ENCODE measurements around the gene LGALS13. TPM values are rescaled to one million over a fixed set of nuclear protein-coding genes. Genes with fewer than 3 reads are reported as not detected.

The LGALS13 gene
- total and polyA plus RNA-seq, 2 donors (not counting 1 experiment from before 2014, with no cell fraction given): not detected

GRCh38 chr19:39592381-39592780, 9.9 kb upstream of the LGALS13 start:
- DNase-seq (no peak), ATAC-seq (ENCODE audit: low read depth) (no peak)
- intact Hi-C loops (cut with micrococcal nuclease): no loop called here
- Histone ChIP-seq H3K27me3 (replicated peaks in 1 of 4; ENCODE audit: control extremely low read depth in 1 of 4, control insufficient read depth in 3 of 4, insufficient read depth in 4 of 4, low read length in 3 of 4) (peaks cover 0 to 32% (median 4%) of the 10 kb centered on the region in 4 experiments), H3K27ac (ENCODE audit: low read length in 2 of 2) (no peak overlapping the region), H4K20me1 (ENCODE audit: control insufficient read depth, insufficient read depth, low read length, poor library complexity, severe bottlenecking) (no peaks in the 10 kb centered on the region), H3K4me2 (replicated peaks; ENCODE audit: low read depth, low read length, poor library complexity, severe bottlenecking) (no peak overlapping the region), H3K79me2 (ENCODE audit: control insufficient read depth, insufficient read depth, low read length) (no peaks in the 10 kb centered on the region), H3K36me3 (replicated peaks in 1 of 2; ENCODE audit: control extremely low read depth in 1 of 2, control insufficient read depth in 1 of 2, extremely low read depth in 1 of 2, insufficient read depth in 2 of 2, low read length in 1 of 2) (no peaks in the 10 kb centered on the region), H3K9ac (ENCODE audit: low read length) (no peak overlapping the region), H2AFZ (ENCODE audit: insufficient read depth, low read depth, low read length, poor library complexity, severe bottlenecking) (no peak overlapping the region), H3K4me1 (ENCODE audit: control insufficient read depth in 2 of 2, insufficient read depth in 2 of 2, low read length in 2 of 2) (no peaks in the 10 kb centered on the region), H3K9me3 (ENCODE audit: control extremely low read depth in 1 of 3, control insufficient read depth in 2 of 3, insufficient read depth in 1 of 3, low read length in 2 of 3) (no peaks in the 10 kb centered on the region), H3K4me3 (ENCODE audit: control extremely low read depth in 1 of 5, extremely low read depth in 1 of 5, insufficient read depth in 1 of 5, low read depth in 2 of 5, low read length in 4 of 5) (no peak overlapping the region)
- no peak for TF ChIP-seq EZH2 (IDR thresholded peaks at IDR 0.05; ENCODE audit: borderline replicate concordance, insufficient read depth, low read depth, low read length, poor library complexity, severe bottlenecking)
- TF ChIP-seq, protein P1, sequence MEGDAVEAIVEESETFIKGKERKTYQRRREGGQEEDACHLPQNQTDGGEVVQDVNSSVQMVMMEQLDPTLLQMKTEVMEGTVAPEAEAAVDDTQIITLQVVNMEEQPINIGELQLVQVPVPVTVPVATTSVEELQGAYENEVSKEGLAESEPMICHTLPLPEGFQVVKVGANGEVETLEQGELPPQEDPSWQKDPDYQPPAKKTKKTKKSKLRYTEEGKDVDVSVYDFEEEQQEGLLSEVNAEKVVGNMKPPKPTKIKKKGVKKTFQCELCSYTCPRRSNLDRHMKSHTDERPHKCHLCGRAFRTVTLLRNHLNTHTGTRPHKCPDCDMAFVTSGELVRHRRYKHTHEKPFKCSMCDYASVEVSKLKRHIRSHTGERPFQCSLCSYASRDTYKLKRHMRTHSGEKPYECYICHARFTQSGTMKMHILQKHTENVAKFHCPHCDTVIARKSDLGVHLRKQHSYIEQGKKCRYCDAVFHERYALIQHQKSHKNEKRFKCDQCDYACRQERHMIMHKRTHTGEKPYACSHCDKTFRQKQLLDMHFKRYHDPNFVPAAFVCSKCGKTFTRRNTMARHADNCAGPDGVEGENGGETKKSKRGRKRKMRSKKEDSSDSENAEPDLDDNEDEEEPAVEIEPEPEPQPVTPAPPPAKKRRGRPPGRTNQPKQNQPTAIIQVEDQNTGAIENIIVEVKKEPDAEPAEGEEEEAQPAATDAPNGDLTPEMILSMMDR (IDR thresholded peaks at IDR 0.05): no peak
- 83% methylated on average over 7 of the region's 7 CpGs for WGBS (ENCODE audit: insufficient coverage)
- no peak overlapping the region for H3K4me3 Mint-ChIP-seq
- no peaks in the 10 kb centered on the region for H3K4me1 Mint-ChIP-seq
- peaks cover 46% of the 10 kb centered on the region for H3K27me3 Mint-ChIP-seq
- no peak overlapping the region for H3K27ac Mint-ChIP-seq
- ChIA-PET POLR2A (no interaction called here), CTCF (no interaction called here)
- no peaks in the 10 kb centered on the region for H3K9me3 Mint-ChIP-seq (ENCODE audit: insufficient read depth)

DNA sequence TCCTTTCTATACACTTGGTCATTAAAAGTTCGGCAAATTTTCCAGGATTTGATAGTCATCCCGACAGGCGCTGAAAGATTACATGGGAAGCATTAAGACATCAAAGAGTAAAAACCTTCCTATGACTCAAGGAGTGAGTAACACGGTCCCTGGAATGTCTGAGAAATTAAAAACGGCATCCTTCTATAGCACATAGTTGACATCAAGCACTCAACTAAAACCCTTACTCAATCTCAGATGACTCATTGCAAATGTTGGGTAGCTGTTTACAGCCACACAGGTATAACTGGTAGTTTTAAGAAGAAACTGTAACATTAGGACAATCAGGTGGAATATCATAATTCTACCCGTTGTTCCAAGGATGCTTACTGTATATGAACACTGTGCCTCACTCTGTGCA, 6.4 kb upstream of the LGALS13 start:
- Mint-ChIP-seq H3K4me1 (no peaks in the 10 kb centered on the region), H3K9me3 (ENCODE audit: insufficient read depth) (no peaks in the 10 kb centered on the region), H3K27ac (no peak overlapping the region), H3K27me3 (peaks cover 53% of the 10 kb centered on the region), H3K4me3 (no peak overlapping the region)
- Histone ChIP-seq H3K4me3 (ENCODE audit: control extremely low read depth in 1 of 5, extremely low read depth in 1 of 5, insufficient read depth in 1 of 5, low read depth in 2 of 5, low read length in 4 of 5) (no peak overlapping the region), H3K4me2 (replicated peaks; ENCODE audit: low read depth, low read length, poor library complexity, severe bottlenecking) (no peak overlapping the region), H3K36me3 (replicated peaks in 1 of 2; ENCODE audit: control extremely low read depth in 1 of 2, control insufficient read depth in 1 of 2, extremely low read depth in 1 of 2, insufficient read depth in 2 of 2, low read length in 1 of 2) (no peaks in the 10 kb centered on the region), H2AFZ (ENCODE audit: insufficient read depth, low read depth, low read length, poor library complexity, severe bottlenecking) (no peak overlapping the region), H3K79me2 (ENCODE audit: control insufficient read depth, insufficient read depth, low read length) (no peaks in the 10 kb centered on the region), H3K4me1 (ENCODE audit: control insufficient read depth in 2 of 2, insufficient read depth in 2 of 2, low read length in 2 of 2) (no peaks in the 10 kb centered on the region), H3K27me3 (replicated peaks in 1 of 4; ENCODE audit: control extremely low read depth in 1 of 4, control insufficient read depth in 3 of 4, insufficient read depth in 4 of 4, low read length in 3 of 4) (peaks cover 0 to 17% (median 9%) of the 10 kb centered on the region in 4 experiments), H3K27ac (ENCODE audit: low read length in 2 of 2) (no peak overlapping the region), H3K9ac (ENCODE audit: low read length) (no peak overlapping the region), H4K20me1 (ENCODE audit: control insufficient read depth, insufficient read depth, low read length, poor library complexity, severe bottlenecking) (no peaks in the 10 kb centered on the region), H3K9me3 (ENCODE audit: control extremely low read depth in 1 of 3, control insufficient read depth in 2 of 3, insufficient read depth in 1 of 3, low read length in 2 of 3) (no peaks in the 10 kb centered on the region)
- POLR2A ChIA-PET: no interaction called here
- TF ChIP-seq, protein P1 (IDR thresholded peaks at IDR 0.05): no peak
- TF ChIP-seq EZH2 (IDR thresholded peaks at IDR 0.05; ENCODE audit: borderline replicate concordance, insufficient read depth, low read depth, low read length, poor library complexity, severe bottlenecking): no peak
- WGBS (ENCODE audit: insufficient coverage): 89% methylated on average over 4 of the region's 6 CpGs
- DNase-seq: no peak
- CTCF ChIA-PET: no interaction called here
- no peak for ATAC-seq (ENCODE audit: low read depth)
- intact Hi-C loops (cut with micrococcal nuclease): no loop called here

Data from B cell (primary cell).